ENCODE measurements around the gene RANBP9.

- TF ChIP-seq CTCF (conservative IDR thresholded peaks at IDR 0.05; ENCODE audit: low read depth, low read length) (no peak), EZH2 (IDR thresholded peaks at IDR 0.05; ENCODE audit: borderline replicate concordance, low read depth, low read length, poor library complexity, severe bottlenecking) (no peak)
These were observed 35.0 kb downstream of the RANBP9 start for GRCh38 chr6:13676551-13677156.
